NCI-H524 treated with DMSO at 0.1 percent for 48 hours (cell line): ENCODE measurements around the gene OR51F2.
"Not testable (repeated sequence)": the region's sequence is repeated elsewhere in the genome, so short reads cannot be mapped to it uniquely, and the experiment has no call there.

Experiments used
- DNase-seq: peaks from one replicate; lab custom pipeline; 2025; lab: John Stamatoyannopoulos, UW

OR51F2 gene, protein sequence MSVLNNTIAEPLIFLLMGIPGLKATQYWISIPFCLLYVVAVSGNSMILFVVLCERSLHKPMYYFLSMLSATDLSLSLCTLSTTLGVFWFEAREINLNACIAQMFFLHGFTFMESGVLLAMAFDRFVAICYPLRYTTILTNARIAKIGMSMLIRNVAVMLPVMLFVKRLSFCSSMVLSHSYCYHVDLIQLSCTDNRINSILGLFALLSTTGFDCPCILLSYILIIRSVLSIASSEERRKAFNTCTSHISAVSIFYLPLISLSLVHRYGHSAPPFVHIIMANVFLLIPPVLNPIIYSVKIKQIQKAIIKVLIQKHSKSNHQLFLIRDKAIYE

DNA sequence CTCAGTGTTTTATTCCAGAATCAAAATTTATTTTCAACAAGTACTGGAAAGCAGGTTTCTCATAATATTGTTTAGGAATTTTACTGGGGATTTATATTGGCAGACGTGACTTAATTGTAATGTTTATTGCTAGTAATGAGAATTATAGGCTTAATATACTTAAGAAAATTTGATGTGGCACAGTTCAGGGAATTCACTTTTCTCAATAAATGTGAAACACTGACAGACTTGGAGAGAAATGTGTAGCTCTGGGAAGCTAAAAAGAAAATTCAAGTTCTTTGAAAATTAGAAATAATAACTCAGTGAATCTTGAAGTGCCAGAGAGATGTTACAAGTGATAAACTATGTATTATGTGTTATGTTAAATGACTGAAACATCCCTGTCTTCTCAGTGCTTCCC is at the start of gene OR51F2:
Gene OR51F2, plus strand, starts transcription at position 301 of the 400 bp plus-strand sequence. CDS start 101 bp downstream, outside the sequence.
- no peak for DNase-seq

DNA sequence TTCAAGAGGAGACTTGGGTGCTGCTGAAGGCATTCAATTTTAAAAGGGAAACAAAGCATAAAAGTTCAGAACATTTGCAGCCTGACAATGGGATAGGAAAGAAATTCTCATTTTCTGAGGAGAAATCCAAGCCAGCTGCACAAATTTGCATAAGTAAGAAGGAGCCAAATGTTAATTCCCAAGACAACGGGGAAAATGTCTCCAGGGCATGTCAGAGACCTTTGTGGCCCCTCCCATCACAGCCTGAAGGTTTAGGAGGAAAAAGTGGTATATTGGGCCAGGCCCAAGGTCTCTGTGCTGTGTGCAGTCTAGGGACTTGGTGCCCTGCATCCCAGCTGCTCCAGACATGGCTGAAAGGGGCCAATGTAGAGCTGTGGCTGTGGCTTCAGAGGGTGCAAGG is 38.7 kb upstream of the OR51F2 start:
- DNase-seq: no peak

GRCh38 chr11:4797206-4797605 is 23.9 kb upstream of the OR51F2 start:
- no peak for DNase-seq

GRCh38 chr11:4798427-4799183 is 22.5 kb upstream of the OR51F2 start:
- no peak for DNase-seq

DNA sequence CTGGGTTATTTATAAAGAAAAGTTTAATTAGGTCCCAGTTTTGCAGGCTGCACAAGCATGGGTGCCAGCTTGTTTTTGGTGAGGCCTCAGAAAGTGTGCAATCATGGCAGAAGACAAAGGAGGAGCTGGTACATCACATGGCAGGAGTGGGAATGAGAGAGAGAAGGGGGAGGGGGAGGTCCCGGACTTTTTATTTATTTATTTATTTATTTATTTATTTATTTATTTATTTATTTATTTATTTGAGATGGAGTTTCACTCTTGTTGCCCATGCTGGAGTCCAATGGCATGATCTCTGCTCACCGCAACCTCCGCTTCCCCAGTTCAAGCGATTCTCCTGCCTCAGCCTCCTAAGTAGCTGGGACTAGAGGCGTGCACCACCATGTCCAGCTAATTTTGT is 19.8 kb upstream of the OR51F2 start:
- not testable (repeated sequence) for DNase-seq

DNA sequence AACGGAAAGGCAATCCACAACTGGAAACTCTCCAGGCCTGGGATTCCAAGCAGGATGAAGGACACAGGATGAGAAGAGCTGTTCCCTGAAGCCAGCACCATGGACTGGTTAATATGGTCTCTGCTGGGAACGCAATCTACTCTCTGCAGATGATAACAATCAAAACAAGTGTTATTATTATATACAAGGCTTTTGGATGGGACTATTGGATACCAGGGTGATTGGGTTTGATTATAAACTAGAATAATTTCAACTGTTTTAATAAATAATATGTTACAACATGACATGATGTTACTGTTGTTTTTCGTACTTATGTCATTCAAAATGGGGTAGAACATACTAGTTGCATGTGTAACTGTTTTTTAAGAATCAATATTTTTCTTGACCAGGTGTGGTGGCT is 16.8 kb upstream of the OR51F2 start, which contains the start of gene OR52R1:
Gene OR52R1, minus strand, starts transcription at position 101 of the 400 bp plus-strand sequence. Its CDS starts 0 bp downstream, at position 101.
- no peak for DNase-seq

DNA sequence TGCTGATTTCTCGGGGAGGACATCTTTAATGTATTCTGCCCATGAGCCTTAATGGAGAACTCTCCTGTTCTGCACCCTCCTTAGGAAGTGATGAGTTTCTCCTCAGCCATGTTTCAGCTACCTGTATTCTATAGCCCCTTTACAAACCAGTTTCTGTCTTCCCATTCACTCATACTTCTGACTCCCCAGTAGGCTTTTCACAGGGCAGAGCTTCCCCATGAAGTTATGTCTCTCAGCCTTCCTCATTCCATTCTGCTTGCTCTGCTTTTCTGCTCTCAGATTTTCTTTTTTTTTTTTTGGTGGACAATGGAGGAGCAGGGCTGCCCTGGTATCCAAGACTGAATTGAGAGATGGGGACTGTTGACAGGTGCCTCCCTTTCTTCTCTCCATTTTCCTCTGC is 12.6 kb upstream of the OR51F2 start:
- no peak for DNase-seq

GRCh38 chr11:4809246-4809645 is 11.9 kb upstream of the OR51F2 start:
- DNase-seq: no peak

GRCh38 chr11:4825132-4825531 is 4.0 kb downstream of the OR51F2 start:
- DNase-seq: no peak

DNA sequence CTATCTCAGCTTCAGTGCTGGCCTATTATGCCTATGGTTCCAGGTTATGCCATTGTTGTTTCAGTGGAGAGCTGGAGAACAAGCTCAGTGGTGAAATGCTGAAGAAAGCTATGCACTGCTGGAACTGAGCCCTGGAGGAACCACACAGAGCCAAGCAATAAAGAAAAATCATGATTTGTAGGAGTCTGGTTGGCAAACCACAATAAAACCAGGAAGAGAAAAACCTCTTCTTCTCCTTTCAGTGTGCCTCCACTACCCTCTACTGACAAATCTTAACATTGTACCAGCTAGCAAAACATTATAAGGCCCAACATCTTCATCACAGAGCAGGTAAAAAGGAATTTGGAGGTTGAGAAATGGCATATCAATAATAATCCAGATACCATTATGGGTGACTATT is 5.3 kb downstream of the OR51F2 start:
- no peak for DNase-seq

DNA sequence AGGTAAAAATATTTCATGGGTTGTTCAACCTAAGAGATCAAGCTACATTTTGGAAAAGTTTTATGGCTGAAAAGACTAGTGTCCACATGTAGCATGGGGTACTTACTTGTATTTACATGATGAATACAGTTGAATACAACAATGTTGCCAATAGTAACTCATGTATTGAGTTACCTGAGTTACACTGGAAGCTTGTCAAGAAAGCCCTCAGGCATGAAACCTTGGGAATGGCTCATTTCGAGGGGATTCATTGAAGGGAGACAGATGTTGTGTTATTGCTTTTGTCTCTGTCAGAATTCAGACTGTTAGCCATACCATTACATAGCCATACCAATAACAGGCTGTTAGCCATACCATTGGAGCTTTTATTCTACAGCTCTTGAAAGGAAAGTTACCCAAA is 9.2 kb downstream of the OR51F2 start:
- DNase-seq: no peak

GRCh38 chr11:4830909-4831308 is 9.8 kb downstream of the OR51F2 start:
- DNase-seq: no peak

DNA sequence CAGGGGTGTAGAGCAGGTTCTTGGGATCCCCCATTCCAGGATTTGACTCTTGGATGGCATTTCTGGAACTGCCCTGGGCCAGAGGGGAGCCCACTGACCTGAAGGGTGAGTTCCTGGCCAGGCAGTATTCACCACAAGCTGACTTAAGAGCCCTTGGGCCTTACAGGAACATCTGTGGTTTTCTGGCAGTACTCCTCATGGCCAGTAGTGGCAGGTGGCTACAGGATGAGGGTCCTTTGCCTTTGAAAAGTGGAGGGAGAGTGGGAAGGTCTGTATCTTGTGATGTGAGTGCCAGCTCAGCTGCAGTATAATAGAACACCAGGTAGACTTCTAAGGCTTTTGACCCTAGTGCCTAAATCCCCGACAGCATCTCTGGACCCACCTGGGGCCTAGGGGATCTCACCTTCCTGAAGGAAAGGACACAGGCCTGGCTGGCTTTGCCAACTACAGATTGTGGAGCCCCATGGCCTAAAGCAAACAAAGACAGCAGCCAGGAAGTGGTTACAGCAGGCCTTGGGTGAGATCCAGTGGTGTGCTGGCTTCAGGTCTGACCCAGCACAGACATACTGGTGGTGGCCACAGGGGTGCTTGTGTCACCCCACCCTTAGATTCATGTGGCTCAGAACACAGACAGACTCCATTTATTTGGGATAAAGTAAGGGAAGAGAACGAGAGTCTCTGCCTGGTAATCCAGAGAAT is 18.9 kb downstream of the OR51F2 start:
- no peak for DNase-seq

- no peak for DNase-seq
Observed at GRCh38 chr11:4848908-4849532, 27.9 kb downstream of the OR51F2 start, which contains the start of gene OR51S1. Gene OR51S1, minus strand, starts transcription at chr11:4849208. Its CDS starts 0 bp downstream, at chr11:4849208.

GRCh38 chr11:4851033-4851432 is 29.9 kb downstream of the OR51F2 start:
- no peak for DNase-seq

DNA sequence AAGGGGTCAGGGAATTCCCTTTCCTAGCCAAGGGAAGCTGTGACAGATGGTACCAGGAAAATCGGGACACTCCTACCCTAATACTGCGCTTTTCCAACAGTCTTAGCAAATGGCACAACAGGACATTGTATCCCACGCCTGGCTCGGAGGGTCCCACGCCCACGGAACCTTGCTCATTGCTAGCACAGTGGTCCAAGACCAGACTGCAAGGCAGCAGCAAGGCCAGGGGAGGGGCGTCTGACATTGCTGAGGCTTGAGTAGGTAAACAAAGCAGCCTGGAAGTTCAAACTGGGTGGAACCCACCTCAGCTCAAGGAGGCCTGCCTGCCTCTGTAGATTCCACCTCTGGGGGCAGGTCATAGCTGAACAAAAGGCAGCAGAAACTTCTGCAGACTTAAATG is 33.2 kb downstream of the OR51F2 start:
- DNase-seq: not testable (repeated sequence)

DNA sequence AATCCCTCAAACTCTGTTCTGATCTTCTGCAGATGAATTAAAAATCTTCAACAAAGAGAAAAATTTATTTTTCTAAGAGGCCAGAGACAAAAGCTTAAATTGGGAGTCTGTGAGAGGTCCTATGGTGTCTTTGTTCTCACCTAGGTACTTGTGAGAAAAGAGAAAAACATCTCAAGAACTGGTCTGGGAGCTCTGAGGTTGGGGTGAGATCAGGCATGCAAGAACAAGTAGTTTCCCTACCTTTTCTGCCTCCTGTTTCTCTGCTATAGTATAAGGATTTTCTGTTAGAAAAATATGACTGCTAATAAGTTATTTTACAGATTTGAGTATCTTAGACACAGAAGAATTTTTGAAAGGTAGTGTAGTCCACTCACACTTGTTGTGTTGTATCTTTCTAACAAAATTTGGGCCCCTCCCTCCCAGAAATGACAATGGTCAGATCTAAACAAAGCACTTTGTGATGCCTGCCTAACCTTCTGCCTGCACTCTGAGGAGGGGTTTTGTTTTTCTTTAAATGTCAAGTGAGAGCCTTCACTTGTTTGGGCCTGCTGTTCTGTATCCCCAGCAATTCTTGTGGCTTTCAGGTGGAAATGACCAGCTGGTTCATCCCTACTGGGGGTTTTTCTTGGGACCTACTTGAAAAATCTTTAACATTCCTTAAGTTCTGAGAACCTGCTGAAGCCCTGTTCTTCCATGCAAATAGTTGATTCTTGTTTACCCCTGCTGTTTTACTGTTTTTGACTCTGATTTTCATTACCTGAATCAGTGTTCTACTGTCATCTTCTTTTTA is 41.5 kb downstream of the OR51F2 start:
- DNase-seq: no peak

DNA sequence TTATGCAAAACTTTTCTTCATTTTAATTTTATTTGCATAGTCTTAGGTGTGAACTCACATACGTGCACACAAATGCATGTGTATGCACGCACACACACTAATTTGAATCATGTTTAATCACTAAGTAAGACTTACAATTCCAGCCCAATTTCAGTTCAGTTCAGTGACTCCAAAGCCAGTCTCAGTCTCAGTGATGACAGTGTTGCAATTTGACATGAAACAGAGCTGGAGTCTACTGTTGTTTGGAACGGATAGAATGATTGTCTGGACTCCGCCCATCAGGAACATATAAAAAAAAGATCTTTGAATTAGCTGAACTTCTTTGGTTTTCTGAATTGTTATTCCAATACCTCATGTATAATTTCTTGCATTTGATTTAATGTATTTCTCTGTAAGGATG is 42.8 kb downstream of the OR51F2 start:
- DNase-seq: no peak

GRCh38 chr11:4865855-4866254 is 44.7 kb downstream of the OR51F2 start:
- DNase-seq: no peak
